Posterior vena cava (tissue), 2 donors: Measurements from ENCODE around the gene PRAC2. TPM values are rescaled to one million over a fixed set of nuclear protein-coding genes. Genes with fewer than 3 reads are reported as not detected.

Experiments used
- microRNA-seq, 2 donors: library from miRNA; unstranded; fragments of <30 nt; microRNA quantifications; one replicate each; pipeline ENCODE4 v1.2.0, GENCODE V29; 2020 to 2021; ENCODE audit warnings: borderline microRNAs expressed in 2 of 2
- total RNA-seq, 2 donors: library from RNA; stranded (reverse); fragmentation: NEBNext Ultra II Directional; extraction: Animal tissue kit (Norgen Biotek cat#: 25700); gene quantifications; one replicate each; pipeline ENCODE4 v1.2.1, GENCODE V29; 2021
- donor health status: DM: yes; HTN: yes; CAD: no.
- donor health status: DM: yes; HTN: yes; CAD: no.

PRAC2 gene
- total RNA-seq, 2 donors from 2014 or later: not detected

Small RNA genes within 50 kb of the gene (microRNA-seq; reads per million reads assigned to microRNA genes)
- gene MIR3185: 0 reads per million in 2 donors

Other genes with a start within 250 kb of the PRAC2 start
- gene HOXB1, start 192.2 kb upstream of the PRAC2 start, total RNA-seq: not detected
- gene HOXB2, start 178.1 kb upstream of the PRAC2 start, total RNA-seq: 10 to 100 TPM; 18.9 to 22.3 TPM
- gene HOXB4, start 144.8 kb upstream of the PRAC2 start, total RNA-seq: 1 to 10 TPM; 5.0 to 6.9 TPM
- 10 to 100 TPM; 16.0 to 23.6 TPM for gene HOXB3, start 132.9 kb upstream of the PRAC2 start, total RNA-seq
- 1 to 10 TPM; 1.1 to 2.8 TPM for gene HOXB5, start 129.4 kb upstream of the PRAC2 start, total RNA-seq
- 1 to 10 TPM; 3.9 to 6.7 TPM for gene HOXB6, start 118.2 kb upstream of the PRAC2 start, total RNA-seq
- 10 to 100 TPM in 1 of 2 donors, 1 to 10 TPM in 1; 8.0 to 11.1 TPM for gene HOXB7, start 112.2 kb upstream of the PRAC2 start, total RNA-seq
- under 1 TPM; 0.19 to 0.93 TPM for gene HOXB8, start 107.9 kb upstream of the PRAC2 start, total RNA-seq
- gene HOXB9, start 96.8 kb upstream of the PRAC2 start, total RNA-seq: under 1 TPM in 1 of 2 donors, not detected in 1; 0.24 TPM
- not detected for gene PRAC1, start 667 bp upstream of the PRAC2 start, total RNA-seq
- not detected for gene HOXB13, start 5.6 kb downstream of the PRAC2 start, total RNA-seq
- gene TTLL6, start 94.0 kb downstream of the PRAC2 start, total RNA-seq: under 1 TPM in 1 of 2 donors, not detected in 1; 0.46 TPM
- gene CALCOCO2, start 107.8 kb downstream of the PRAC2 start, total RNA-seq: 100 to 1,000 TPM; 146 to 181 TPM
- gene ATP5MC1, start 169.6 kb downstream of the PRAC2 start, total RNA-seq: 10 to 100 TPM; 53.5 to 60.9 TPM
- gene UBE2Z, start 185.2 kb downstream of the PRAC2 start, total RNA-seq: 10 to 100 TPM; 53.3 to 60.2 TPM
- 10 to 100 TPM; 71.3 to 80.3 TPM for gene SNF8, start 221.7 kb downstream of the PRAC2 start, total RNA-seq
- not detected for gene GIP, start 245.4 kb downstream of the PRAC2 start, total RNA-seq